ENCODE measurements around the gene MUC20. TPM values are rescaled to one million over a fixed set of nuclear protein-coding genes. Genes with fewer than 3 reads are reported as not detected.

Gene MUC20
- total RNA-seq, 1 experiment from 2014 or later: 176 TPM

- Histone ChIP-seq H3K9me2 (ENCODE audit: insufficient read depth) (no peaks in the 10 kb centered on the region), H3K27ac (no peak overlapping the region), H3K9me3 (ENCODE audit: insufficient read depth, low read depth) (no peaks in the 10 kb centered on the region), H3K4me2 (no peak overlapping the region), H2AFZ (no peak overlapping the region), H4K20me1 (ENCODE audit: insufficient read depth) (no peaks in the 10 kb centered on the region), H3K4me1 (replicated peaks; ENCODE audit: insufficient read depth) (no peaks in the 10 kb centered on the region), H3K79me2 (ENCODE audit: low read depth) (no peaks in the 10 kb centered on the region), H3F3A (ENCODE audit: insufficient read depth, low read depth) (no peaks in the 10 kb centered on the region; the same call in 1 of the 2 replicates), H3K27me3 (ENCODE audit: insufficient read depth, low read depth) (no peaks in the 10 kb centered on the region), H3K36me3 (ENCODE audit: low read depth) (no peaks in the 10 kb centered on the region), H3K4me3 (no peak overlapping the region)
- intact Hi-C loops (cut with micrococcal nuclease; ENCODE audit: unreplicated experiment): loop anchor here (1.0 kb wide), 1 partner anchor 15 kb away; no protein-coding TSS in a partner anchor
- POLR2A ChIA-PET (ENCODE audit: unreplicated experiment): interaction anchor here (0.6 kb wide), 1 partner anchor 92 kb away, joined by 38 read pairs; no protein-coding TSS in a partner anchor
- TF ChIP-seq EZH2 (IDR thresholded peaks at IDR 0.05; ENCODE audit: low read depth) (no peak), CTCF (conservative IDR thresholded peaks at IDR 0.05) (no peak)
- no TSS peak for BruUV-seq (replicated peaks)
- CTCF ChIA-PET: no interaction called here
- no peak for DNase-seq
These were observed 8.9 kb downstream of the MUC20 start for GRCh38 chr3:195729476-195730251.

GRCh38 chr3:195731356-195731905 is 10.7 kb downstream of the MUC20 start:
- no peak overlapping the region for H2AFZ ChIP-seq
- no TSS peak for BruUV-seq (replicated peaks)
- no peak overlapping the region for H3K4me3 ChIP-seq
- no peaks in the 10 kb centered on the region for H3K36me3 ChIP-seq (ENCODE audit: low read depth)
- DNase-seq: no peak
- no peak overlapping the region for H3K4me2 ChIP-seq
- no peaks in the 10 kb centered on the region for H3K27me3 ChIP-seq (ENCODE audit: insufficient read depth, low read depth)
- CTCF ChIA-PET: no interaction called here
- no peaks in the 10 kb centered on the region for H3K9me3 ChIP-seq (ENCODE audit: insufficient read depth, low read depth)
- no peak overlapping the region for H3K27ac ChIP-seq
- no peaks in the 10 kb centered on the region for H4K20me1 ChIP-seq (ENCODE audit: insufficient read depth)
- intact Hi-C loops (cut with micrococcal nuclease; ENCODE audit: unreplicated experiment): no loop called here
- H3K79me2 ChIP-seq (ENCODE audit: low read depth): no peaks in the 10 kb centered on the region
- POLR2A ChIA-PET (ENCODE audit: unreplicated experiment): no interaction called here
- no peak for TF ChIP-seq EZH2 (IDR thresholded peaks at IDR 0.05; ENCODE audit: low read depth)
- no peak for TF ChIP-seq CTCF (conservative IDR thresholded peaks at IDR 0.05)
- no peaks in the 10 kb centered on the region; the same call in 1 of the 2 replicates for H3F3A ChIP-seq (ENCODE audit: insufficient read depth, low read depth)
- no peaks in the 10 kb centered on the region for H3K9me2 ChIP-seq (ENCODE audit: insufficient read depth)
- H3K4me1 ChIP-seq (replicated peaks; ENCODE audit: insufficient read depth): no peaks in the 10 kb centered on the region

- TF ChIP-seq EZH2 (IDR thresholded peaks at IDR 0.05; ENCODE audit: low read depth) (no peak), CTCF (conservative IDR thresholded peaks at IDR 0.05) (no peak)
- Histone ChIP-seq H3K36me3 (ENCODE audit: low read depth) (no peaks in the 10 kb centered on the region), H3K27me3 (ENCODE audit: insufficient read depth, low read depth) (no peaks in the 10 kb centered on the region), H3K4me2 (no peak overlapping the region), H3K9me3 (ENCODE audit: insufficient read depth, low read depth) (no peaks in the 10 kb centered on the region), H3K4me1 (replicated peaks; ENCODE audit: insufficient read depth) (no peaks in the 10 kb centered on the region), H2AFZ (no peak overlapping the region), H3K9me2 (ENCODE audit: insufficient read depth) (no peaks in the 10 kb centered on the region), H3K27ac (no peak overlapping the region), H4K20me1 (ENCODE audit: insufficient read depth) (no peaks in the 10 kb centered on the region), H3K79me2 (ENCODE audit: low read depth) (no peaks in the 10 kb centered on the region), H3F3A (ENCODE audit: insufficient read depth, low read depth) (no peaks in the 10 kb centered on the region; the same call in 1 of the 2 replicates), H3K4me3 (no peak overlapping the region)
- CTCF ChIA-PET: interaction anchor here (0.6 kb wide), 1 partner anchor 162 kb away, joined by 15 read pairs; no protein-coding TSS in a partner anchor
- no TSS peak for BruUV-seq (replicated peaks)
- DNase-seq: no peak
- intact Hi-C loops (cut with micrococcal nuclease; ENCODE audit: unreplicated experiment): no loop called here
- POLR2A ChIA-PET (ENCODE audit: unreplicated experiment): no interaction called here
These were observed 12.2 kb downstream of the MUC20 start for GRCh38 chr3:195732940-195733339.
